Tongue (tissue), 2 donors: ENCODE measurements around the gene ADAM23. TPM values are rescaled to one million over a fixed set of nuclear protein-coding genes. Genes with fewer than 3 reads are reported as not detected.

Experiments
- DNase-seq: peaks from one replicate; pipeline ENCODE4 v3.0.0-alpha.2; 2015
- total RNA-seq: library from RNA; depleted of rRNA; stranded (reverse); fragments of >200 nt; gene quantifications from one replicate; pipeline ENCODE4 v1.2.3, GENCODE V29; 2014

The ADAM23 gene
- total RNA-seq, 1 donor from 2014 or later, result 21.3 TPM

- DNase-seq, result peak; percentile 64
Measured at GRCh38 chr2:206443735-206444527, 599 bp downstream of the ADAM23 start.

- DNase-seq, result no peak
Measured at GRCh38 chr2:206445948-206446347, 2.6 kb downstream of the ADAM23 start.

GRCh38 chr2:206452242-206452641, 8.9 kb downstream of the ADAM23 start:
- no peak for DNase-seq

GRCh38 chr2:206452750-206453149, 9.4 kb downstream of the ADAM23 start:
- no peak for DNase-seq

GRCh38 chr2:206456078-206456754, 12.9 kb downstream of the ADAM23 start:
- no peak for DNase-seq

GRCh38 chr2:206457188-206457634, 13.9 kb downstream of the ADAM23 start:
- DNase-seq, result no peak

GRCh38 chr2:206462240-206462854, 19.0 kb downstream of the ADAM23 start:
- DNase-seq, result no peak

GRCh38 chr2:206463685-206464084, 20.4 kb downstream of the ADAM23 start:
- no peak for DNase-seq

- no peak for DNase-seq
Measured at GRCh38 chr2:206464597-206464996, 21.3 kb downstream of the ADAM23 start.

GRCh38 chr2:206471524-206472062, 28.3 kb downstream of the ADAM23 start:
- no peak for DNase-seq

- no peak for DNase-seq
Measured at GRCh38 chr2:206472094-206472493, 28.8 kb downstream of the ADAM23 start.

- no peak for DNase-seq
Measured at GRCh38 chr2:206474099-206474498, 30.8 kb downstream of the ADAM23 start.

- DNase-seq, result peak; percentile 36
Measured at GRCh38 chr2:206477296-206477695, 34.0 kb downstream of the ADAM23 start.

GRCh38 chr2:206478340-206478739, 35.0 kb downstream of the ADAM23 start:
- no peak for DNase-seq

- DNase-seq, result peak; percentile 8
Measured at GRCh38 chr2:206480161-206480560, 36.8 kb downstream of the ADAM23 start.

GRCh38 chr2:206480620-206481019, 37.3 kb downstream of the ADAM23 start:
- DNase-seq, result no peak

- no peak for DNase-seq
Measured at GRCh38 chr2:206481056-206481455, 37.7 kb downstream of the ADAM23 start.

GRCh38 chr2:206482123-206482522, 38.8 kb downstream of the ADAM23 start:
- no peak for DNase-seq

- DNase-seq, result no peak
Measured at GRCh38 chr2:206482633-206483032, 39.3 kb downstream of the ADAM23 start.

- DNase-seq, result no peak
Measured at GRCh38 chr2:206488053-206488452, 44.7 kb downstream of the ADAM23 start.

- DNase-seq, result no peak
Measured at GRCh38 chr2:206488623-206489022, 45.3 kb downstream of the ADAM23 start.

- DNase-seq, result no peak
Measured at GRCh38 chr2:206494061-206494460, 50.7 kb downstream of the ADAM23 start.

GRCh38 chr2:206502729-206503128, 59.4 kb downstream of the ADAM23 start:
- DNase-seq, result no peak
